H9 (cell line): Measurements from ENCODE around the gene GRIN2D. TPM values are rescaled to one million over a fixed set of nuclear protein-coding genes. Genes with fewer than 3 reads are reported as not detected.
A peak's percentile ranks its signal among the peaks of the same experiment; 100 is the strongest.

Source experiments
- DNase-seq: peaks from one replicate; pipeline ENCODE4 v3.0.0-alpha.2; 2017
- H2AFZ ChIP-seq: one replicate; pipeline ENCODE4 v1.6.1; 2013; ENCODE audit warnings: mild to moderate bottlenecking, low read length, control low read depth, moderate library complexity
- H2AK5ac ChIP-seq: 2 replicates; pipeline ENCODE4 v1.6.1; 2013; ENCODE audit warnings: low read length, control low read depth, mixed read lengths; ENCODE audit not compliant: insufficient read length
- H2BK120ac ChIP-seq: one replicate; pipeline ENCODE4 v1.6.1; 2013; ENCODE audit warnings: low read depth, mild to moderate bottlenecking, low read length, control low read depth, inconsistent platforms; ENCODE audit not compliant: poor library complexity, severe bottlenecking
- H2BK12ac ChIP-seq: 2 replicates; pipeline ENCODE4 v1.6.1; 2013; ENCODE audit warnings: low read length, control low read depth, mixed read lengths, low read depth; ENCODE audit not compliant: insufficient read length
- H2BK15ac ChIP-seq: 2 replicates; pipeline ENCODE4 v1.6.1; 2013; ENCODE audit warnings: low read depth, low read length, control low read depth
- H2BK20ac ChIP-seq: one replicate; pipeline ENCODE4 v1.6.1; 2013; ENCODE audit warnings: low read depth, mild to moderate bottlenecking, low read length, control low read depth, inconsistent platforms; ENCODE audit not compliant: poor library complexity, severe bottlenecking
- H2BK5ac ChIP-seq: 2 replicates; pipeline ENCODE4 v1.6.1; 2013; ENCODE audit warnings: low read length, control low read depth, mixed read lengths; ENCODE audit not compliant: insufficient read length
- H3K14ac ChIP-seq: 2 replicates; pipeline ENCODE4 v1.6.1; 2013; ENCODE audit warnings: low read length, control low read depth; ENCODE audit not compliant: insufficient read depth
- H3K18ac ChIP-seq: 2 replicates; pipeline ENCODE4 v1.6.1; 2013; ENCODE audit warnings: low read depth, mild to moderate bottlenecking, mixed read lengths, low read length, control low read depth; ENCODE audit not compliant: insufficient read length
- H3K23ac ChIP-seq: 2 replicates; pipeline ENCODE4 v1.6.1; 2013; ENCODE audit warnings: low read length, control low read depth, mixed read lengths, low read depth; ENCODE audit not compliant: insufficient read length
- H3K23me2 ChIP-seq: 2 replicates; pipeline ENCODE4 v1.6.1; 2013; ENCODE audit warnings: low read depth, mild to moderate bottlenecking, mixed read lengths, low read length, control low read depth; ENCODE audit not compliant: insufficient read length, poor library complexity, severe bottlenecking
- H3K27ac ChIP-seq: 2 replicates; pipeline ENCODE4 v1.5.1; 2013; ENCODE audit warnings: low read length, control low read depth, mixed read lengths, low read depth; ENCODE audit not compliant: insufficient read length
- H3K27me3 ChIP-seq: 2 replicates; pipeline ENCODE4 v1.6.1; 2013; ENCODE audit warnings: low read length, control low read depth, inconsistent platforms; ENCODE audit not compliant: insufficient read depth
- H3K4ac ChIP-seq: 2 replicates; pipeline ENCODE4 v1.6.1; 2013; ENCODE audit warnings: low read depth, mild to moderate bottlenecking, control low read depth, inconsistent platforms, low read length, moderate library complexity
- H3K4me1 ChIP-seq: 2 replicates; pipeline ENCODE4 v1.6.1; 2013; ENCODE audit warnings: low read length, control low read depth, inconsistent platforms; ENCODE audit not compliant: insufficient read depth
- H3K4me2 ChIP-seq: 2 replicates; pipeline ENCODE4 v1.6.1; 2013; ENCODE audit warnings: low read length, control low read depth, mixed read lengths; ENCODE audit not compliant: insufficient read length, insufficient read depth
- H3K56ac ChIP-seq: 2 replicates; pipeline ENCODE4 v1.6.1; 2013; ENCODE audit warnings: low read depth, mild to moderate bottlenecking, mixed read lengths, low read length, control low read depth; ENCODE audit not compliant: insufficient read length
- H3K79me1 ChIP-seq: 2 replicates; pipeline ENCODE4 v1.6.1; 2013; ENCODE audit warnings: low read depth, mild to moderate bottlenecking, moderate library complexity, low read length, control low read depth, inconsistent platforms; ENCODE audit not compliant: insufficient read depth, poor library complexity, severe bottlenecking
- H3K79me2 ChIP-seq: 2 replicates; pipeline ENCODE4 v1.6.1; 2013; ENCODE audit warnings: low read length, control low read depth, inconsistent platforms; ENCODE audit not compliant: insufficient read depth
- H3K9ac ChIP-seq: 2 replicates; pipeline ENCODE4 v1.6.1; 2013; ENCODE audit warnings: low read length, control low read depth, mixed read lengths; ENCODE audit not compliant: insufficient read length; ENCODE audit errors: extremely low read depth
- H3K9me3 ChIP-seq: one replicate; pipeline ENCODE4 v1.6.1; 2013; ENCODE audit warnings: low read depth, low read length, inconsistent platforms; ENCODE audit not compliant: control insufficient read depth
- H3T11ph ChIP-seq: one replicate; pipeline ENCODE4 v1.6.1; 2013; ENCODE audit warnings: mild to moderate bottlenecking, low read length, control low read depth, inconsistent platforms
- H4K20me1 ChIP-seq: one replicate; pipeline ENCODE4 v1.6.1; 2013; ENCODE audit not compliant: control insufficient read depth, insufficient read length, insufficient read depth
- H4K5ac ChIP-seq: 2 replicates; pipeline ENCODE4 v1.6.1; 2013; ENCODE audit warnings: low read depth, mild to moderate bottlenecking, mixed read lengths, low read length, control low read depth; ENCODE audit not compliant: insufficient read length
- H4K8ac ChIP-seq: replicated peaks from 2 replicates; pipeline ENCODE4 v1.6.1; 2013; ENCODE audit warnings: low read length, control low read depth, mixed read lengths, low read depth; ENCODE audit not compliant: insufficient read length
- H4K91ac ChIP-seq: 2 replicates; pipeline ENCODE4 v1.6.1; 2013; ENCODE audit warnings: low read depth, mild to moderate bottlenecking, moderate library complexity, mixed read lengths, low read length, control low read depth; ENCODE audit not compliant: insufficient read length
- H3K27ac Mint-ChIP-seq, 3 experiments: 2 replicates in 2 of 3; 3 replicates in 1 of 3; pipeline ENCODE4 v1.8.0; 2020 to 2021; ENCODE audit warnings: mixed read lengths in 3 of 3, mild to moderate bottlenecking in 1 of 3, moderate library complexity in 1 of 3
- H3K27me3 Mint-ChIP-seq: 2 replicates; pipeline ENCODE4 v1.8.0; 2021; ENCODE audit warnings: low read depth, mild to moderate bottlenecking, moderate library complexity, mixed read lengths
- H3K36me3 Mint-ChIP-seq, 3 experiments: 2 replicates in 2 of 3; 3 replicates in 1 of 3; pipeline ENCODE4 v1.8.0; 2020 to 2021; ENCODE audit warnings: low read depth in 3 of 3, mixed read lengths in 3 of 3; ENCODE audit not compliant: insufficient read depth in 1 of 3
- H3K4me1 Mint-ChIP-seq, 2 experiments: 2 replicates each; pipeline ENCODE4 v1.8.0; 2020; ENCODE audit warnings: mixed read lengths in 2 of 2
- H3K4me3 Mint-ChIP-seq, 2 experiments: 2 replicates in 1 of 2; 3 replicates in 1 of 2; pipeline ENCODE4 v1.8.0; 2020 to 2021; ENCODE audit warnings: mild to moderate bottlenecking in 2 of 2, mixed read lengths in 2 of 2, moderate library complexity in 1 of 2
- H3K9me3 Mint-ChIP-seq, 2 experiments: 2 replicates in 1 of 2; 3 replicates in 1 of 2; pipeline ENCODE4 v1.8.0; 2020; ENCODE audit warnings: mild to moderate bottlenecking in 2 of 2, mixed read lengths in 2 of 2, moderate library complexity in 1 of 2
- CTCF ChIP-seq: fragments of 200-600 bp; sonication (generic); conservative IDR thresholded peaks from 3 replicates; pipeline ENCODE4 v1.8.0; 2021; ENCODE audit warnings: antibody characterized with exemption, mild to moderate bottlenecking
- WGBS: extraction: QIAGEN DNeasy Blood & Tissue Kit; methylation state at CpG from one replicate; pipeline ENCODE4 v1.1.7; 2013; ENCODE audit warnings: missing lambda C conversion rate, low lambda C conversion rate, mixed read lengths; ENCODE audit not compliant: insufficient read length; ENCODE audit errors: extremely low coverage; 5-methylcytosine and 5-hydroxymethylcytosine counted together
- total RNA-seq: library from RNA; stranded (reverse); gene quantifications from 2 replicates; pipeline ENCODE4 v1.2.1, GENCODE V29; 2021

Gene GRIN2D
- total RNA-seq, 1 experiment from 2014 or later = 5.9 TPM

- Mint-ChIP-seq H3K4me3 (peak overlapping the region; percentile 55 to 84), H3K9me3 (no peaks in the 10 kb centered on the region; a peak in 1 of 5 replicates), H3K27ac (no peak overlapping the region), H3K4me1 (peaks cover 38 to 64% of the 10 kb centered on the region in 2 experiments), H3K27me3 (peaks cover 62% of the 10 kb centered on the region), H3K36me3 (no peaks in the 10 kb centered on the region; a peak in 1 of 7 replicates)
- no peaks in the 10 kb centered on the region for H3K9me3 ChIP-seq
- H4K8ac ChIP-seq = no peak overlapping the region
- no peak overlapping the region for H3K23ac ChIP-seq
- no peak overlapping the region for H2BK15ac ChIP-seq
- H3K18ac ChIP-seq = no peak overlapping the region
- H4K20me1 ChIP-seq = no peaks in the 10 kb centered on the region
- no CpG with 5 or more reads among the region's 38 CpGs for WGBS
- H3K56ac ChIP-seq = no peak overlapping the region
- H2BK120ac ChIP-seq = no peak overlapping the region
- peaks cover 6% of the 10 kb centered on the region; the same call in 1 of the 2 replicates for H3K4me1 ChIP-seq
- peak; percentile 46 for DNase-seq
- H3K27ac ChIP-seq = no peak overlapping the region
- H2BK12ac ChIP-seq = no peak overlapping the region
- H3K9ac ChIP-seq = no peak overlapping the region
- no peak overlapping the region for H3K4ac ChIP-seq
- H3K14ac ChIP-seq = no peak overlapping the region
- H2AFZ ChIP-seq = no peak overlapping the region
- H4K91ac ChIP-seq = no peak overlapping the region
- no peaks in the 10 kb centered on the region for H3K79me1 ChIP-seq
- peaks cover 17% of the 10 kb centered on the region for H3K23me2 ChIP-seq
- H2AK5ac ChIP-seq = no peak overlapping the region
- peak overlapping the region; percentile 72 for H3K4me2 ChIP-seq
- H3K79me2 ChIP-seq = no peaks in the 10 kb centered on the region; the same call in 1 of the 2 replicates
- no peak for TF ChIP-seq CTCF
- H3K27me3 ChIP-seq = peaks cover 8% of the 10 kb centered on the region; the same call in 1 of the 2 replicates
- no peak overlapping the region for H3T11ph ChIP-seq
- H2BK20ac ChIP-seq = no peak overlapping the region
- no peak overlapping the region for H4K5ac ChIP-seq
- H2BK5ac ChIP-seq = no peak overlapping the region
These were observed 1.1 kb downstream of the GRIN2D start for GRCh38 chr19:48394331-48395169.
